HEK293 (cell line): ENCODE measurements around the gene NOXO1.

Source experiments
- CTCF ChIA-PET: fragments of 350-600 bp; formaldehyde crosslinking; extraction: SDS; loops from one replicate; lab custom pipeline; 2021; ENCODE audit warnings: antibody characterized with exemption; lab: Yijun Ruan, JAX
- POLR2A ChIA-PET: fragments of 300-600 bp; formaldehyde crosslinking; extraction: SDS; loops from one replicate; lab custom pipeline; 2020; ENCODE audit warnings: antibody characterized with exemption, inconsistent platforms; lab: Yijun Ruan, JAX
- H3K27ac ChIP-seq: fragments of 200-500 bp; sonication (Bioruptor generic); 2 replicates; pipeline ENCODE4 v1.5.1; 2014; ENCODE audit warnings: low read depth, low read length, control low read depth, inconsistent platforms; ENCODE audit errors: extremely low read depth
- H3K36me3 ChIP-seq, 2 experiments: fragments of 200-500 bp in 1 of 2; sonication (Bioruptor generic) in 1 of 2; 1 replicate in 1 of 2; 2 replicates in 1 of 2; pipeline ENCODE4 v1.5.1; 2014 to 2017; ENCODE audit warnings: inconsistent platforms in 2 of 2, low read length in 2 of 2; ENCODE audit not compliant: control insufficient read depth in 2 of 2, insufficient read depth in 1 of 2
- H3K4me1 ChIP-seq: fragments of 200-500 bp; sonication (Bioruptor generic); 2 replicates; pipeline ENCODE4 v1.5.1; 2014; ENCODE audit warnings: mild to moderate bottlenecking, low read length, inconsistent platforms; ENCODE audit not compliant: control insufficient read depth, insufficient read depth
- H3K4me3 ChIP-seq: 2 replicates; pipeline ENCODE4 v1.5.1; 2011; ENCODE audit warnings: low read depth, mild to moderate bottlenecking, control low read depth, low read length, moderate library complexity
- H3K9me3 ChIP-seq: fragments of 200-500 bp; sonication (Bioruptor generic); 2 replicates; pipeline ENCODE4 v1.5.1; 2014; ENCODE audit warnings: low read depth, low read length, inconsistent platforms; ENCODE audit not compliant: control insufficient read depth, insufficient read depth
- EGR2 ChIP-seq: fragments of 450-650 bp; formaldehyde crosslinking; IDR thresholded peaks from 2 replicates; pipeline ENCODE4 v1.5.1; 2016; ENCODE audit warnings: low read depth, missing biosample characterization, missing genetic modification characterization
- SP3 ChIP-seq: fragments of 450-650 bp; formaldehyde crosslinking; IDR thresholded peaks from 2 replicates; pipeline ENCODE4 v1.5.1; 2016; ENCODE audit warnings: missing biosample characterization, missing genetic modification characterization
- ZFHX2 ChIP-seq: fragments of 450-650 bp; formaldehyde crosslinking; conservative IDR thresholded peaks from 2 replicates; pipeline ENCODE4 v1.5.1; 2016; ENCODE audit warnings: missing biosample characterization, missing genetic modification characterization
- ZIC2 ChIP-seq: fragments of 450-650 bp; formaldehyde crosslinking; IDR thresholded peaks from 2 replicates; pipeline ENCODE4 v1.5.1; 2016; ENCODE audit warnings: missing biosample characterization, missing genetic modification characterization
- ZNF146 ChIP-seq: fragments of 450-650 bp; formaldehyde crosslinking; IDR thresholded peaks from 2 replicates; pipeline ENCODE4 v1.5.1; 2016; ENCODE audit warnings: missing biosample characterization, missing genetic modification characterization
- ZNF239 ChIP-seq: fragments of 450-650 bp; formaldehyde crosslinking; IDR thresholded peaks from 2 replicates; pipeline ENCODE4 v1.5.1; 2016; ENCODE audit warnings: missing biosample characterization, missing genetic modification characterization
- ZNF660 ChIP-seq: fragments of 450-650 bp; IDR thresholded peaks from 2 replicates; pipeline ENCODE4 v1.5.1; 2018; ENCODE audit warnings: missing biosample characterization, mild to moderate bottlenecking, missing genetic modification characterization
- TF ChIP-seq, protein P1 (sequence below): fragments of 450-650 bp; formaldehyde crosslinking; IDR thresholded peaks from 2 replicates; pipeline ENCODE4 v1.5.1; 2016; ENCODE audit warnings: missing biosample characterization, missing genetic modification characterization
- TF ChIP-seq, protein P2 (sequence below): fragments of 450-650 bp; formaldehyde crosslinking; optimal IDR thresholded peaks from 2 replicates; pipeline ENCODE3; 2016; ENCODE audit warnings: missing biosample characterization, mild to moderate bottlenecking, missing genetic modification characterization
- TF ChIP-seq, protein P3 (sequence below): fragments of 450-650 bp; formaldehyde crosslinking; conservative IDR thresholded peaks from 2 replicates; pipeline ENCODE4 v1.5.1; 2016; ENCODE audit warnings: low read depth, missing biosample characterization, missing genetic modification characterization
- TF ChIP-seq, protein P4 (sequence below): fragments of 450-650 bp; formaldehyde crosslinking; IDR thresholded peaks from 2 replicates; pipeline ENCODE4 v1.5.1; 2016; ENCODE audit warnings: missing biosample characterization, missing genetic modification characterization
- TF ChIP-seq, protein P5 (sequence below): fragments of 450-650 bp; formaldehyde crosslinking; IDR thresholded peaks from 2 replicates; pipeline ENCODE4 v1.5.1; 2016; ENCODE audit warnings: missing biosample characterization, missing genetic modification characterization

Gene NOXO1

DNA sequence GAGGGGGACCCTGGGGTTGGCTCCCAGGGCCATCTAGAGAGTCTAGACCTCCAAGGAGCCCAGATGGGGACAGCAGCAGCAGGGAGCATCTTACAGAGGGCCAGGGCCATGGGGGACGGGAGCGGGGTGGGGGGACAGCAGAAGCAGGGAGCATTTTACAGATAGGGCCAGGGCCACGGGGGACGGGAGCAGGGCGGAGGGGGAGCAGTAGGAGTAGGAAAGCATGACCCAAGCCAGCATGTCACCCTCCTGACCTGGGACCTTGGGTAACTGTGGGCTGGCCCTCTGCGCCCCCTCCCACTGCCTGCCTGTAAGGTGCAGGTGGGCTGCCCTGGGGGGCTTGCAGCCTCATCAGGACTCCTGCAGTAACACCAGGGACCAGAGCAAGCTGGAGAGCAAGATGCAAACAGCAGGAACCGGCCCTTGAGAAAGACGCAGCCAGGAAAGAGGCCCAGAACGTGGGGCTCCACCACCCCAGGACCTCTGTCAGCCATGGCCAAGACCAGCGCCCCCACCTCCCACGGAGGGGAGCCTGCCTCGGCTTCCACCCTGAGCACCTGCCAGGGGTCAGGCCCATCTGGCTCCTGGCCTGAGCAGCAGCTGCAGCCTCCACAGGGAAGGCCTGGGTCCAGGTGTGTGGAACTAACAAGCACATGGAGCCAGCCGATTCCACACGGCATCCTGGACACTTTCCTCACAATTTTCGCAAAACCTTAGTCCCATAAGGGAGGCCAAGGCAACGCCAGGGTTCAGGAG is 26.0 kb upstream of the NOXO1 start:
- POLR2A ChIA-PET = interaction anchor here (1.0 to 2.7 kb wide), 5 partner anchors 8 to 148 kb away, joined by 3 to 17 read pairs (median 3); partner anchors contain the start of genes RPS2 and TRAF7
- Histone ChIP-seq H3K4me3 (peak overlapping the region; percentile 1; the same call in 1 of the 2 replicates), H3K36me3 (peaks cover 0 to 42% of the 10 kb centered on the region in 2 experiments; a peak in 1 of 3 replicates), H3K9me3 (no peaks in the 10 kb centered on the region), H3K27ac (peak overlapping the region; percentile 97; the same call in 1 of the 2 replicates), H3K4me1 (peaks cover 29% of the 10 kb centered on the region)
- CTCF ChIA-PET = interaction anchor here (0.6 to 1.8 kb wide), 5 partner anchors 15 to 582 kb away, joined by 3 to 6 read pairs (median 4); no protein-coding TSS in a partner anchor
- TF ChIP-seq EGR2 (peak; percentile 38; the same call in 1 of the 2 replicates), ZIC2 (tag by site-specific recombination) (0 out of 2 replicates have a peak, but pooled peaks have one; percentile 6), ZNF146 (tag by site-specific recombination) (no peak), ZFHX2 (0 out of 2 replicates have a peak, but pooled peaks have one; percentile 9), SP3 (tag by site-specific recombination) (no peak)
- TF ChIP-seq, protein P1, sequence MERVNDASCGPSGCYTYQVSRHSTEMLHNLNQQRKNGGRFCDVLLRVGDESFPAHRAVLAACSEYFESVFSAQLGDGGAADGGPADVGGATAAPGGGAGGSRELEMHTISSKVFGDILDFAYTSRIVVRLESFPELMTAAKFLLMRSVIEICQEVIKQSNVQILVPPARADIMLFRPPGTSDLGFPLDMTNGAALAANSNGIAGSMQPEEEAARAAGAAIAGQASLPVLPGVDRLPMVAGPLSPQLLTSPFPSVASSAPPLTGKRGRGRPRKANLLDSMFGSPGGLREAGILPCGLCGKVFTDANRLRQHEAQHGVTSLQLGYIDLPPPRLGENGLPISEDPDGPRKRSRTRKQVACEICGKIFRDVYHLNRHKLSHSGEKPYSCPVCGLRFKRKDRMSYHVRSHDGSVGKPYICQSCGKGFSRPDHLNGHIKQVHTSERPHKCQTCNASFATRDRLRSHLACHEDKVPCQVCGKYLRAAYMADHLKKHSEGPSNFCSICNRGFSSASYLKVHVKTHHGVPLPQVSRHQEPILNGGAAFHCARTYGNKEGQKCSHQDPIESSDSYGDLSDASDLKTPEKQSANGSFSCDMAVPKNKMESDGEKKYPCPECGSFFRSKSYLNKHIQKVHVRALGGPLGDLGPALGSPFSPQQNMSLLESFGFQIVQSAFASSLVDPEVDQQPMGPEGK (tag by site-specific recombination) = peak; percentile 8; the same call in 1 of the 2 replicates

DNA sequence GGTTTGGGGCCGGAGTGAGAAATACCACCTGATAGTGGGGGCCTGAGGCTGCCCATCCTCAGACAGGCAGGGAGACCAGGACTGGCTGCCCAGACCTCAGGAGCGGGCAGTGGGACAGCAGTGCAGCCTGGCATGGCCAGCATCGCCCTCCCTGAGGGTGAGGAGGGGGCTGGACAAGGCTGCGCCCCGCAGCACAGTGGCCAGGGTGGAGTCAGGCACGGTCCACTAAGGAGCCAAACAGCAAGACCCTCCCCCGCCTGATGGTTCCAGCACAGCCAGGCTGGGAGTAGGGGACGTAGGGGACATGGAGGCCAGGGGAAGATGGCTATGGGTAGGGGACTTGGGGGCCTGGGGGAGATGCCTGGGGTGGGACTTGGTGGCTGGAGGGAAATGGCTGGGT is 25.0 kb upstream of the NOXO1 start:
- H3K9me3 ChIP-seq = no peaks in the 10 kb centered on the region
- CTCF ChIA-PET = interaction anchor here (1.3 kb wide), 1 partner anchor 46 kb away, joined by 3 read pairs; no protein-coding TSS in a partner anchor
- H3K4me3 ChIP-seq = no peak overlapping the region
- POLR2A ChIA-PET = no interaction called here
- no peak overlapping the region; the same call in 1 of the 2 replicates for H3K27ac ChIP-seq
- peaks cover 0 to 52% of the 10 kb centered on the region in 2 experiments; a peak in 2 of 3 replicates for H3K36me3 ChIP-seq
- peaks cover 29% of the 10 kb centered on the region for H3K4me1 ChIP-seq
- no peak for TF ChIP-seq ZNF239 (tag by site-specific recombination)
- no peak for TF ChIP-seq ZNF660 (tag by site-specific recombination)
- TF ChIP-seq, protein P2, sequence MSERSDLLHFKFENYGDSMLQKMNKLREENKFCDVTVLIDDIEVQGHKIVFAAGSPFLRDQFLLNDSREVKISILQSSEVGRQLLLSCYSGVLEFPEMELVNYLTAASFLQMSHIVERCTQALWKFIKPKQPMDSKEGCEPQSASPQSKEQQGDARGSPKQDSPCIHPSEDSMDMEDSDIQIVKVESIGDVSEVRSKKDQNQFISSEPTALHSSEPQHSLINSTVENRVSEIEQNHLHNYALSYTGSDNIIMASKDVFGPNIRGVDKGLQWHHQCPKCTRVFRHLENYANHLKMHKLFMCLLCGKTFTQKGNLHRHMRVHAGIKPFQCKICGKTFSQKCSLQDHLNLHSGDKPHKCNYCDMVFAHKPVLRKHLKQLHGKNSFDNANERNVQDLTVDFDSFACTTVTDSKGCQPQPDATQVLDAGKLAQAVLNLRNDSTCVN (tag by site-specific recombination) = peak; percentile 0
- TF ChIP-seq, protein P3, sequence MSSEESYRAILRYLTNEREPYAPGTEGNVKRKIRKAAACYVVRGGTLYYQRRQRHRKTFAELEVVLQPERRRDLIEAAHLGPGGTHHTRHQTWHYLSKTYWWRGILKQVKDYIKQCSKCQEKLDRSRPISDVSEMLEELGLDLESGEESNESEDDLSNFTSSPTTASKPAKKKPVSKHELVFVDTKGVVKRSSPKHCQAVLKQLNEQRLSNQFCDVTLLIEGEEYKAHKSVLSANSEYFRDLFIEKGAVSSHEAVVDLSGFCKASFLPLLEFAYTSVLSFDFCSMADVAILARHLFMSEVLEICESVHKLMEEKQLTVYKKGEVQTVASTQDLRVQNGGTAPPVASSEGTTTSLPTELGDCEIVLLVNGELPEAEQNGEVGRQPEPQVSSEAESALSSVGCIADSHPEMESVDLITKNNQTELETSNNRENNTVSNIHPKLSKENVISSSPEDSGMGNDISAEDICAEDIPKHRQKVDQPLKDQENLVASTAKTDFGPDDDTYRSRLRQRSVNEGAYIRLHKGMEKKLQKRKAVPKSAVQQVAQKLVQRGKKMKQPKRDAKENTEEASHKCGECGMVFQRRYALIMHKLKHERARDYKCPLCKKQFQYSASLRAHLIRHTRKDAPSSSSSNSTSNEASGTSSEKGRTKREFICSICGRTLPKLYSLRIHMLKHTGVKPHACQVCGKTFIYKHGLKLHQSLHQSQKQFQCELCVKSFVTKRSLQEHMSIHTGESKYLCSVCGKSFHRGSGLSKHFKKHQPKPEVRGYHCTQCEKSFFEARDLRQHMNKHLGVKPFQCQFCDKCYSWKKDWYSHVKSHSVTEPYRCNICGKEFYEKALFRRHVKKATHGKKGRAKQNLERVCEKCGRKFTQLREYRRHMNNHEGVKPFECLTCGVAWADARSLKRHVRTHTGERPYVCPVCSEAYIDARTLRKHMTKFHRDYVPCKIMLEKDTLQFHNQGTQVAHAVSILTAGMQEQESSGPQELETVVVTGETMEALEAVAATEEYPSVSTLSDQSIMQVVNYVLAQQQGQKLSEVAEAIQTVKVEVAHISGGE (tag by site-specific recombination) = no peak
- TF ChIP-seq, protein P4, sequence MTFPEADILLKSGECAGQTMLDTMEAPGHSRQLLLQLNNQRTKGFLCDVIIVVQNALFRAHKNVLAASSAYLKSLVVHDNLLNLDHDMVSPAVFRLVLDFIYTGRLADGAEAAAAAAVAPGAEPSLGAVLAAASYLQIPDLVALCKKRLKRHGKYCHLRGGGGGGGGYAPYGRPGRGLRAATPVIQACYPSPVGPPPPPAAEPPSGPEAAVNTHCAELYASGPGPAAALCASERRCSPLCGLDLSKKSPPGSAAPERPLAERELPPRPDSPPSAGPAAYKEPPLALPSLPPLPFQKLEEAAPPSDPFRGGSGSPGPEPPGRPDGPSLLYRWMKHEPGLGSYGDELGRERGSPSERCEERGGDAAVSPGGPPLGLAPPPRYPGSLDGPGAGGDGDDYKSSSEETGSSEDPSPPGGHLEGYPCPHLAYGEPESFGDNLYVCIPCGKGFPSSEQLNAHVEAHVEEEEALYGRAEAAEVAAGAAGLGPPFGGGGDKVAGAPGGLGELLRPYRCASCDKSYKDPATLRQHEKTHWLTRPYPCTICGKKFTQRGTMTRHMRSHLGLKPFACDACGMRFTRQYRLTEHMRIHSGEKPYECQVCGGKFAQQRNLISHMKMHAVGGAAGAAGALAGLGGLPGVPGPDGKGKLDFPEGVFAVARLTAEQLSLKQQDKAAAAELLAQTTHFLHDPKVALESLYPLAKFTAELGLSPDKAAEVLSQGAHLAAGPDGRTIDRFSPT (tag by site-specific recombination) = no peak
- TF ChIP-seq, protein P5, sequence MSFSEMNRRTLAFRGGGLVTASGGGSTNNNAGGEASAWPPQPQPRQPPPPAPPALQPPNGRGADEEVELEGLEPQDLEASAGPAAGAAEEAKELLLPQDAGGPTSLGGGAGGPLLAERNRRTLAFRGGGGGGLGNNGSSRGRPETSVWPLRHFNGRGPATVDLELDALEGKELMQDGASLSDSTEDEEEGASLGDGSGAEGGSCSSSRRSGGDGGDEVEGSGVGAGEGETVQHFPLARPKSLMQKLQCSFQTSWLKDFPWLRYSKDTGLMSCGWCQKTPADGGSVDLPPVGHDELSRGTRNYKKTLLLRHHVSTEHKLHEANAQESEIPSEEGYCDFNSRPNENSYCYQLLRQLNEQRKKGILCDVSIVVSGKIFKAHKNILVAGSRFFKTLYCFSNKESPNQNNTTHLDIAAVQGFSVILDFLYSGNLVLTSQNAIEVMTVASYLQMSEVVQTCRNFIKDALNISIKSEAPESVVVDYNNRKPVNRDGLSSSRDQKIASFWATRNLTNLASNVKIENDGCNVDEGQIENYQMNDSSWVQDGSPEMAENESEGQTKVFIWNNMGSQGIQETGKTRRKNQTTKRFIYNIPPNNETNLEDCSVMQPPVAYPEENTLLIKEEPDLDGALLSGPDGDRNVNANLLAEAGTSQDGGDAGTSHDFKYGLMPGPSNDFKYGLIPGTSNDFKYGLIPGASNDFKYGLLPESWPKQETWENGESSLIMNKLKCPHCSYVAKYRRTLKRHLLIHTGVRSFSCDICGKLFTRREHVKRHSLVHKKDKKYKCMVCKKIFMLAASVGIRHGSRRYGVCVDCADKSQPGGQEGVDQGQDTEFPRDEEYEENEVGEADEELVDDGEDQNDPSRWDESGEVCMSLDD (tag by site-specific recombination) = no peak
- TF ChIP-seq SP3 (tag by site-specific recombination) = no peak
